ENCODE results near the gene CSAD.

DNA sequence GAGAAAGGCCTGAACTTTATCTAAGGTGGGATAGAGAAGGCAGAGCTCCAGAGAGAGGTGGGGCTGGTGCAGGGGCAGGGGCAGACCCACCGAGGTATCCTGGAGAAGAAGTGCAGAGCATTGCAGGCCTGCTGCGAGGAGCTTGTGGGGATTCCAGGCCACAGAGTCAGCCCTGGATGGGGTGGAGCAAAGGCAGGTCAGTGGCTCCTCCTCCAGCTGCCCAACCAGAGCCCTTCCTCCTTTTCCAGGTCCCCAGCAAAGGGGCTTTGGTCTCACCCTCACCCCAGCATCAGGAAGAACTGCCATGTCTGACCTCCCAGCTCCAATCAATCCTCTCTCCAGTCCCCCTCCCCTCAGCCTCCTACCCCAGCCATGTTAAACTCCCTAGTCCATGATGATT is 20.1 kb downstream of the CSAD start:
- TF ChIP-seq, protein P1, sequence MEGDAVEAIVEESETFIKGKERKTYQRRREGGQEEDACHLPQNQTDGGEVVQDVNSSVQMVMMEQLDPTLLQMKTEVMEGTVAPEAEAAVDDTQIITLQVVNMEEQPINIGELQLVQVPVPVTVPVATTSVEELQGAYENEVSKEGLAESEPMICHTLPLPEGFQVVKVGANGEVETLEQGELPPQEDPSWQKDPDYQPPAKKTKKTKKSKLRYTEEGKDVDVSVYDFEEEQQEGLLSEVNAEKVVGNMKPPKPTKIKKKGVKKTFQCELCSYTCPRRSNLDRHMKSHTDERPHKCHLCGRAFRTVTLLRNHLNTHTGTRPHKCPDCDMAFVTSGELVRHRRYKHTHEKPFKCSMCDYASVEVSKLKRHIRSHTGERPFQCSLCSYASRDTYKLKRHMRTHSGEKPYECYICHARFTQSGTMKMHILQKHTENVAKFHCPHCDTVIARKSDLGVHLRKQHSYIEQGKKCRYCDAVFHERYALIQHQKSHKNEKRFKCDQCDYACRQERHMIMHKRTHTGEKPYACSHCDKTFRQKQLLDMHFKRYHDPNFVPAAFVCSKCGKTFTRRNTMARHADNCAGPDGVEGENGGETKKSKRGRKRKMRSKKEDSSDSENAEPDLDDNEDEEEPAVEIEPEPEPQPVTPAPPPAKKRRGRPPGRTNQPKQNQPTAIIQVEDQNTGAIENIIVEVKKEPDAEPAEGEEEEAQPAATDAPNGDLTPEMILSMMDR (IDR thresholded peaks at IDR 0.05) = no peak
- no peak for TF ChIP-seq POLR2A (IDR thresholded peaks at IDR 0.05)
